ENCODE data around the gene ST3GAL4. TPM values are rescaled to one million over a fixed set of nuclear protein-coding genes. Genes with fewer than 3 reads are reported as not detected.
A peak's percentile ranks its signal among the peaks of the same experiment; 100 is the strongest.

Gene ST3GAL4
- total and polyA plus RNA-seq, 4 donors: 25.4 to 36.3 (median 28.2) TPM

- peak; percentile 24 for ATAC-seq (ENCODE audit: low FRiP score)
- DNase-seq: peak; percentile 49 to 71
- Histone ChIP-seq H3K4me1 (ENCODE audit: control insufficient read depth in 1 of 2, insufficient read depth in 2 of 2, low read length in 2 of 2) (no peaks in the 10 kb centered on the region), H3K27me3 (ENCODE audit: control insufficient read depth in 1 of 2, insufficient read depth in 2 of 2, low read length in 1 of 2) (no peaks in the 10 kb centered on the region), H3K9me3 (ENCODE audit: control insufficient read depth, low read length) (no peaks in the 10 kb centered on the region), H3K36me3 (ENCODE audit: control insufficient read depth in 1 of 2, insufficient read depth in 2 of 2, low read length in 1 of 2) (peaks cover 0 to 2% of the 10 kb centered on the region in 2 donors), H3K27ac (ENCODE audit: low read depth in 1 of 2, low read length in 2 of 2) (no peak overlapping the region), H3K4me3 (ENCODE audit: low read length in 2 of 2) (no peak overlapping the region)
- WGBS, 2 donors: 75 to 76% methylated on average over 11 of the region's 11 CpGs
- intact Hi-C loops (cut with DNase I): no loop called here
These were observed 15.5 kb upstream of the ST3GAL4 start for GRCh38 chr11:126339863-126340434.

- Histone ChIP-seq H3K27me3 (ENCODE audit: control insufficient read depth in 1 of 2, insufficient read depth in 2 of 2, low read length in 1 of 2) (no peaks in the 10 kb centered on the region), H3K27ac (ENCODE audit: low read depth in 1 of 2, low read length in 2 of 2) (no peak overlapping the region), H3K36me3 (ENCODE audit: control insufficient read depth in 1 of 2, insufficient read depth in 2 of 2, low read length in 1 of 2) (peaks cover 0 to 2% of the 10 kb centered on the region in 2 donors), H3K9me3 (ENCODE audit: control insufficient read depth, low read length) (no peaks in the 10 kb centered on the region), H3K4me3 (ENCODE audit: low read length in 2 of 2) (no peak overlapping the region), H3K4me1 (ENCODE audit: control insufficient read depth in 1 of 2, insufficient read depth in 2 of 2, low read length in 2 of 2) (no peaks in the 10 kb centered on the region)
- WGBS, 2 donors: 77 to 80% methylated on average over 7 of the region's 7 CpGs
- DNase-seq (peak in 1 of 2 donors; percentile 6), ATAC-seq (ENCODE audit: low FRiP score) (no peak)
- intact Hi-C loops (cut with DNase I): no loop called here
These were observed 14.4 kb upstream of the ST3GAL4 start for GRCh38 chr11:126340960-126341606.

GRCh38 chr11:126341760-126342161, 13.7 kb upstream of the ST3GAL4 start:
- 68 to 81% methylated on average over 3 of the region's 3 CpGs for WGBS, 2 donors
- ATAC-seq (ENCODE audit: low FRiP score): no peak
- no peaks in the 10 kb centered on the region for H3K4me1 ChIP-seq (ENCODE audit: control insufficient read depth in 1 of 2, insufficient read depth in 2 of 2, low read length in 2 of 2)
- intact Hi-C loops (cut with DNase I): no loop called here
- no peak overlapping the region for H3K27ac ChIP-seq (ENCODE audit: low read depth in 1 of 2, low read length in 2 of 2)
- no peak for DNase-seq
- peaks cover 0 to 2% of the 10 kb centered on the region in 2 donors for H3K36me3 ChIP-seq (ENCODE audit: control insufficient read depth in 1 of 2, insufficient read depth in 2 of 2, low read length in 1 of 2)
- no peaks in the 10 kb centered on the region for H3K9me3 ChIP-seq (ENCODE audit: control insufficient read depth, low read length)
- no peak overlapping the region for H3K4me3 ChIP-seq (ENCODE audit: low read length in 2 of 2)
- no peaks in the 10 kb centered on the region for H3K27me3 ChIP-seq (ENCODE audit: control insufficient read depth in 1 of 2, insufficient read depth in 2 of 2, low read length in 1 of 2)

- Histone ChIP-seq H3K36me3 (ENCODE audit: control insufficient read depth in 1 of 2, insufficient read depth in 2 of 2, low read length in 1 of 2) (peaks cover 0 to 2% of the 10 kb centered on the region in 2 donors), H3K27me3 (ENCODE audit: control insufficient read depth in 1 of 2, insufficient read depth in 2 of 2, low read length in 1 of 2) (no peaks in the 10 kb centered on the region), H3K4me1 (ENCODE audit: control insufficient read depth in 1 of 2, insufficient read depth in 2 of 2, low read length in 2 of 2) (no peaks in the 10 kb centered on the region), H3K27ac (ENCODE audit: low read depth in 1 of 2, low read length in 2 of 2) (no peak overlapping the region), H3K9me3 (ENCODE audit: control insufficient read depth, low read length) (no peaks in the 10 kb centered on the region), H3K4me3 (ENCODE audit: low read length in 2 of 2) (no peak overlapping the region)
- WGBS, 2 donors: 93 to 94% methylated on average over 15 to 16 of the region's 16 CpGs
- intact Hi-C loops (cut with DNase I): no loop called here
- peak in 1 of 2 donors; percentile 34 for DNase-seq
- ATAC-seq (ENCODE audit: low FRiP score): no peak
These were observed 12.4 kb upstream of the ST3GAL4 start for GRCh38 chr11:126343051-126343450.

- peaks cover 0 to 2% of the 10 kb centered on the region in 2 donors for H3K36me3 ChIP-seq (ENCODE audit: control insufficient read depth in 1 of 2, insufficient read depth in 2 of 2, low read length in 1 of 2)
- no peak overlapping the region for H3K4me3 ChIP-seq (ENCODE audit: low read length in 2 of 2)
- no peaks in the 10 kb centered on the region for H3K9me3 ChIP-seq (ENCODE audit: control insufficient read depth, low read length)
- 89 to 90% methylated on average over 11 of the region's 11 CpGs for WGBS, 2 donors
- intact Hi-C loops (cut with DNase I): loop anchor here in 1 of 2 donors (5.0 kb wide), 2 partner anchors 32 to 73 kb away; no protein-coding TSS in a partner anchor
- no peak for DNase-seq
- H3K27ac ChIP-seq (ENCODE audit: low read depth in 1 of 2, low read length in 2 of 2): no peak overlapping the region
- H3K27me3 ChIP-seq (ENCODE audit: control insufficient read depth in 1 of 2, insufficient read depth in 2 of 2, low read length in 1 of 2): no peaks in the 10 kb centered on the region
- no peak for ATAC-seq (ENCODE audit: low FRiP score)
- no peaks in the 10 kb centered on the region for H3K4me1 ChIP-seq (ENCODE audit: control insufficient read depth in 1 of 2, insufficient read depth in 2 of 2, low read length in 2 of 2)
These were observed 11.1 kb upstream of the ST3GAL4 start for GRCh38 chr11:126344141-126345080.

GRCh38 chr11:126345283-126345682, 10.2 kb upstream of the ST3GAL4 start:
- Histone ChIP-seq H3K27me3 (ENCODE audit: control insufficient read depth in 1 of 2, insufficient read depth in 2 of 2, low read length in 1 of 2) (no peaks in the 10 kb centered on the region), H3K4me3 (ENCODE audit: low read length in 2 of 2) (no peak overlapping the region), H3K9me3 (ENCODE audit: control insufficient read depth, low read length) (no peaks in the 10 kb centered on the region), H3K36me3 (ENCODE audit: control insufficient read depth in 1 of 2, insufficient read depth in 2 of 2, low read length in 1 of 2) (peaks cover 0 to 2% of the 10 kb centered on the region in 2 donors), H3K4me1 (ENCODE audit: control insufficient read depth in 1 of 2, insufficient read depth in 2 of 2, low read length in 2 of 2) (no peaks in the 10 kb centered on the region), H3K27ac (ENCODE audit: low read depth in 1 of 2, low read length in 2 of 2) (no peak overlapping the region)
- 96 to 97% methylated on average over 16 of the region's 16 CpGs for WGBS, 2 donors
- DNase-seq: peak; percentile 44 to 65
- ATAC-seq (ENCODE audit: low FRiP score): no peak
- intact Hi-C loops (cut with DNase I): loop anchor here in 1 of 2 donors (5.0 kb wide), 2 partner anchors 33 to 72 kb away; no protein-coding TSS in a partner anchor

- DNase-seq (peak; percentile 77), ATAC-seq (ENCODE audit: low FRiP score) (peak; percentile 68)
- no peaks in the 10 kb centered on the region for H3K9me3 ChIP-seq (ENCODE audit: control insufficient read depth, low read length)
- no peaks in the 10 kb centered on the region for H3K4me1 ChIP-seq (ENCODE audit: control insufficient read depth in 1 of 2, insufficient read depth in 2 of 2, low read length in 2 of 2)
- H3K27me3 ChIP-seq (ENCODE audit: control insufficient read depth in 1 of 2, insufficient read depth in 2 of 2, low read length in 1 of 2): no peaks in the 10 kb centered on the region
- peaks cover 0 to 2% of the 10 kb centered on the region in 2 donors for H3K36me3 ChIP-seq (ENCODE audit: control insufficient read depth in 1 of 2, insufficient read depth in 2 of 2, low read length in 1 of 2)
- 42 to 50% methylated on average over 17 of the region's 17 CpGs for WGBS, 2 donors
- H3K4me3 ChIP-seq (ENCODE audit: low read length in 2 of 2): no peak overlapping the region
- intact Hi-C loops (cut with DNase I): loop anchor here in 1 of 2 donors (5.0 kb wide), 2 partner anchors 34 to 71 kb away; no protein-coding TSS in a partner anchor
- H3K27ac ChIP-seq (ENCODE audit: low read depth in 1 of 2, low read length in 2 of 2): peak overlapping the region in 1 of 2 donors; percentile 1
These were observed 9.5 kb upstream of the ST3GAL4 start for GRCh38 chr11:126345759-126346585.

- peak overlapping the region in 1 of 2 donors; percentile 1 for H3K27ac ChIP-seq (ENCODE audit: low read depth in 1 of 2, low read length in 2 of 2)
- DNase-seq (no peak), ATAC-seq (ENCODE audit: low FRiP score) (no peak)
- 92 to 94% methylated on average over 1 of the region's 1 CpG for WGBS, 2 donors
- H3K4me3 ChIP-seq (ENCODE audit: low read length in 2 of 2): no peak overlapping the region
- H3K9me3 ChIP-seq (ENCODE audit: control insufficient read depth, low read length): no peaks in the 10 kb centered on the region
- intact Hi-C loops (cut with DNase I): loop anchor here in 1 of 2 donors (5.0 kb wide), 2 partner anchors 34 to 71 kb away; no protein-coding TSS in a partner anchor
- peaks cover 0 to 4% of the 10 kb centered on the region in 2 donors for H3K4me1 ChIP-seq (ENCODE audit: control insufficient read depth in 1 of 2, insufficient read depth in 2 of 2, low read length in 2 of 2)
- H3K27me3 ChIP-seq (ENCODE audit: control insufficient read depth in 1 of 2, insufficient read depth in 2 of 2, low read length in 1 of 2): no peaks in the 10 kb centered on the region
- peaks cover 0 to 2% of the 10 kb centered on the region in 2 donors for H3K36me3 ChIP-seq (ENCODE audit: control insufficient read depth in 1 of 2, insufficient read depth in 2 of 2, low read length in 1 of 2)
These were observed 8.9 kb upstream of the ST3GAL4 start for GRCh38 chr11:126346586-126346940.

Data from aorta (tissue), 5 donors.